Measurements from ENCODE around the gene USP48. TPM values are rescaled to one million over a fixed set of nuclear protein-coding genes. Genes with fewer than 3 reads are reported as not detected.
"Not testable (repeated sequence)": the region's sequence is repeated elsewhere in the genome, so short reads cannot be mapped to it uniquely, and the experiment has no call there.

USP48 gene
- total and polyA plus RNA-seq, 5 donors from 2014 or later: 31.3 to 126 (median 39.2) TPM

DNA sequence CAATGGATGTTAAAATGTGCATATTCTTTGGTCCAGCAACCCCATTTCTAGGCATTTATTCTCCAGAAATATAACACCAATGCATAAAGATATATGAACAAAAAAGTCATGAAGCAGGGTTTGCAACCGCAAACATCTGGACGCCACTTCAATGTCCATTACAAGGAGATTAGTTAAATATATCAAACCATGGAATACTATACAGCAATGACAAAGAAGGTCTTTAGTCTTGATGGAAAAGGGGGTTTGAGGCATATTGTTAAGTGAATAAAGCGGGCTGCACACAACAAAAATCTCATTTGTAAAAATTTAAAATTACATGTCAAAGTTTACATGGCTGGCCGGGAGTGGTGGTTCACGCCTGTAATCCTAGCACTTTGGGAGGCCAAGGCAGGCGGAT is 145.4 kb downstream of the USP48 start:
- no peak overlapping the region for H3K4me3 Mint-ChIP-seq
- H3K4me3 ChIP-seq (ENCODE audit: low read depth, low read length): no peak overlapping the region
- H3K27ac ChIP-seq (ENCODE audit: insufficient read depth, low read length, poor library complexity, severe bottlenecking): no peak overlapping the region
- DNase-seq (no peak), ATAC-seq (ENCODE audit: low read depth in 2 of 2) (no peak)
- no peak overlapping the region for H3K27ac Mint-ChIP-seq
- no peaks in the 10 kb centered on the region for H3K4me1 Mint-ChIP-seq
- H3K27me3 Mint-ChIP-seq: peaks cover 14% of the 10 kb centered on the region
- H3K4me1 ChIP-seq (ENCODE audit: control insufficient read depth, insufficient read depth, low read length, poor library complexity, severe bottlenecking): no peaks in the 10 kb centered on the region
- H3K9me3 Mint-ChIP-seq: no peaks in the 10 kb centered on the region
- H3K9me3 ChIP-seq (ENCODE audit: control insufficient read depth in 2 of 2, low read length in 2 of 2): no peaks in the 10 kb centered on the region
- no peaks in the 10 kb centered on the region for H3K36me3 ChIP-seq (ENCODE audit: control insufficient read depth, insufficient read depth, low read length)
- no peaks in the 10 kb centered on the region for H3K36me3 Mint-ChIP-seq
- H3K27me3 ChIP-seq (ENCODE audit: control insufficient read depth, insufficient read depth, low read length): no peaks in the 10 kb centered on the region

DNA sequence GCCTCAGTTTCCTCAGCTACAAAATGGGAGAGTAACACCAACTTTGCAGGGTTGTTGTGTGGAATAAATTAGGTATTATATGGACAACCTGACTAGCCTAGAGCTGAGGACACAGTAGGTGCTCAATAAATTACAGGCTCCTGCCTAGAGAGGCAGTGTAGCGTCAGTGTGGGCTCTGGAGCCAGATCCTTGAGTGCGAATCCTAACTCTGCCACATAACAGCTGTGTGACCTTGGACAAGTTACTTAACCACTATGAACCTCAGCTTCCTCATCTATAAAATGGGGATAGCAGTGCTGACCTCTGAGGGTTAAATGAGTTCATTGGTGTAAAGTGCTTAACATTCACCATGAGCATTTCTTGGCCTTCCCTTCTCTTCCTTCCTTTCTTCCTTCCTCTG is 146.9 kb downstream of the USP48 start:
- ATAC-seq (ENCODE audit: low read depth in 2 of 2) (no peak), DNase-seq (no peak)
- H3K4me3 ChIP-seq (ENCODE audit: low read depth, low read length): no peak overlapping the region
- no peaks in the 10 kb centered on the region for H3K4me1 ChIP-seq (ENCODE audit: control insufficient read depth, insufficient read depth, low read length, poor library complexity, severe bottlenecking)
- H3K27me3 ChIP-seq (ENCODE audit: control insufficient read depth, insufficient read depth, low read length): no peaks in the 10 kb centered on the region
- H3K36me3 Mint-ChIP-seq: no peaks in the 10 kb centered on the region
- H3K27me3 Mint-ChIP-seq: peaks cover 16% of the 10 kb centered on the region
- no peaks in the 10 kb centered on the region for H3K9me3 ChIP-seq (ENCODE audit: control insufficient read depth in 2 of 2, low read length in 2 of 2)
- no peak overlapping the region for H3K27ac ChIP-seq (ENCODE audit: insufficient read depth, low read length, poor library complexity, severe bottlenecking)
- H3K27ac Mint-ChIP-seq: no peak overlapping the region
- no peaks in the 10 kb centered on the region for H3K4me1 Mint-ChIP-seq
- H3K36me3 ChIP-seq (ENCODE audit: control insufficient read depth, insufficient read depth, low read length): no peaks in the 10 kb centered on the region
- H3K9me3 Mint-ChIP-seq: no peaks in the 10 kb centered on the region
- H3K4me3 Mint-ChIP-seq: no peak overlapping the region

DNA sequence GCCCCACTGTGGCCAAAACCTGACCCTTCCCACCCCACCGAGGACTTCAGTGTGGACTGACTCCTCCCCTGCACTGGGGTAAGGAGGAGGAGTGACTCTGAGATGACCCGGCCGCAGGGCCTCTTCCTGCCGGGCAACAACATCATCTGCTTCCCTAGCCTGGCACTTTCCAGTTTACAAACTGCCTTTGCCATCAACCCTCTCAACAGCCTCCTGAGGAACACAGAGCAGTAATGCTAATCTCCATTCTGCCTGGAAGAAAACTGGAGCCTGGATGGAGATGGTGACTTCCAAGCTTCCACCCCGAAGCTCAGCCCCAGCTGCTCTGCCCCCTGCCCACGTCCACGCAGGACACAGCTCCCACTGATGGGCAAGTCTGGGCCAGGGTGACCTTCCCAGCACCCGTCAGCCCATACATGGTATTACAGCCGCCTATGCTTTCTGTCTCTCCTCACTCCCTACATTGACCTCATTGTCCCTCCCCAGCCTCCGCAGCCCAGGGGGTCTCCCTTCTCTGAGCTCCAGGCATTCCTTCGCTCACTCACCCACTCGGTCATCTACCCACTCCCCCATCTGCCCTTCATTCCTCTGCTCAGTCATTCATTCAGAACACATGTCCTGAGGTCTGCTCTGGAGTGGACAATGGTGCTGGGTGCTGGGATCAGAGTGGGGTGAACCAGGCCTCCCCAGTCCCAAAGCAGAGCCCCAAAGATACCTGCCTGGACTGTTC is 148.0 kb downstream of the USP48 start:
- H3K27ac ChIP-seq (ENCODE audit: insufficient read depth, low read length, poor library complexity, severe bottlenecking): no peak overlapping the region
- H3K9me3 ChIP-seq (ENCODE audit: control insufficient read depth in 2 of 2, low read length in 2 of 2): no peaks in the 10 kb centered on the region
- H3K27me3 ChIP-seq (ENCODE audit: control insufficient read depth, insufficient read depth, low read length): no peaks in the 10 kb centered on the region
- no peaks in the 10 kb centered on the region for H3K4me1 ChIP-seq (ENCODE audit: control insufficient read depth, insufficient read depth, low read length, poor library complexity, severe bottlenecking)
- Mint-ChIP-seq H3K4me1 (no peaks in the 10 kb centered on the region), H3K36me3 (no peaks in the 10 kb centered on the region), H3K27me3 (peaks cover 21% of the 10 kb centered on the region), H3K27ac (no peak overlapping the region), H3K9me3 (no peaks in the 10 kb centered on the region), H3K4me3 (no peak overlapping the region)
- no peak overlapping the region for H3K4me3 ChIP-seq (ENCODE audit: low read depth, low read length)
- ATAC-seq (ENCODE audit: low read depth in 2 of 2): no peak
- no peak for DNase-seq
- H3K36me3 ChIP-seq (ENCODE audit: control insufficient read depth, insufficient read depth, low read length): no peaks in the 10 kb centered on the region

- no peaks in the 10 kb centered on the region for H3K4me1 ChIP-seq (ENCODE audit: control insufficient read depth, insufficient read depth, low read length, poor library complexity, severe bottlenecking)
- no peak overlapping the region for H3K27ac ChIP-seq (ENCODE audit: insufficient read depth, low read length, poor library complexity, severe bottlenecking)
- no peaks in the 10 kb centered on the region for H3K4me1 Mint-ChIP-seq
- peaks cover 21% of the 10 kb centered on the region for H3K27me3 Mint-ChIP-seq
- H3K27ac Mint-ChIP-seq: no peak overlapping the region
- no peaks in the 10 kb centered on the region for H3K36me3 Mint-ChIP-seq
- no peaks in the 10 kb centered on the region for H3K9me3 Mint-ChIP-seq
- H3K27me3 ChIP-seq (ENCODE audit: control insufficient read depth, insufficient read depth, low read length): no peaks in the 10 kb centered on the region
- ATAC-seq (ENCODE audit: low read depth in 2 of 2): no peak
- no peak for DNase-seq
- no peak overlapping the region for H3K4me3 Mint-ChIP-seq
- no peaks in the 10 kb centered on the region for H3K36me3 ChIP-seq (ENCODE audit: control insufficient read depth, insufficient read depth, low read length)
- H3K9me3 ChIP-seq (ENCODE audit: control insufficient read depth in 2 of 2, low read length in 2 of 2): no peaks in the 10 kb centered on the region
- H3K4me3 ChIP-seq (ENCODE audit: low read depth, low read length): no peak overlapping the region
These were observed 148.8 kb downstream of the USP48 start for GRCh38 chr1:21633992-21634805.

DNA sequence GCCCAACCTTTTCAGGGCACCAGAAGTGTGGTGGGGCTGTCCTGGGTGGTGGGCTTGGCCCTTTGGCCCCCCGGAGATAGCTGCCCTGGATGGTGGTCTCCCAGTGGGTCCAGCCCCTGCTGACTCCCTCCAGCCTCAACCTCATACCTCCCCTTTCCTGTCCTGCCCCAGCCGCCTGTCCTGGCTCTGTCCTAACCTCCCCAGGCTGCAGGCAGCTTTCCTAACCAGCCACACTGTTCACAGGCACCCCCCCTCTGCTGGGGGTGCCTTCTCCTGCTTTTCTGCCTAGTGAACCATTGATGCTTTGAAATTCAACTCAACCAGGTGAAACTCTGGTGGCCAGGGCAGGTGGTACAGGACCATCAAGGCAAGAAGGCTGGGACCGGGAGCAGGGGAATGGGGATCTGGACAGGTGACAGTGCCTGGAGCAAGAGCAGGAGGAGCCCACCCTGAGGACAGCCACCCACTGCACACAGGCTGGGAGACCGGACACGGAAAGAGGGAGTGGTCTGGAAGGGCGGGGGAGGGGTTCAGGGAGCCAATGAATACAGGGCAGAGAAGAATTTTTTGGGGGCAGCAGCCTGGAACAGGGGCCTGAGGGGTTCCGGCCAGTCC is 149.7 kb downstream of the USP48 start:
- no peaks in the 10 kb centered on the region for H3K9me3 ChIP-seq (ENCODE audit: control insufficient read depth in 2 of 2, low read length in 2 of 2)
- Mint-ChIP-seq H3K4me1 (no peaks in the 10 kb centered on the region), H3K27ac (no peak overlapping the region), H3K36me3 (no peaks in the 10 kb centered on the region), H3K9me3 (no peaks in the 10 kb centered on the region), H3K27me3 (peaks cover 21% of the 10 kb centered on the region), H3K4me3 (no peak overlapping the region)
- H3K4me1 ChIP-seq (ENCODE audit: control insufficient read depth, insufficient read depth, low read length, poor library complexity, severe bottlenecking): no peaks in the 10 kb centered on the region
- DNase-seq: no peak
- no peaks in the 10 kb centered on the region for H3K36me3 ChIP-seq (ENCODE audit: control insufficient read depth, insufficient read depth, low read length)
- H3K4me3 ChIP-seq (ENCODE audit: low read depth, low read length): no peak overlapping the region
- no peaks in the 10 kb centered on the region for H3K27me3 ChIP-seq (ENCODE audit: control insufficient read depth, insufficient read depth, low read length)
- H3K27ac ChIP-seq (ENCODE audit: insufficient read depth, low read length, poor library complexity, severe bottlenecking): no peak overlapping the region
- no peak for ATAC-seq (ENCODE audit: low read depth in 2 of 2)

DNA sequence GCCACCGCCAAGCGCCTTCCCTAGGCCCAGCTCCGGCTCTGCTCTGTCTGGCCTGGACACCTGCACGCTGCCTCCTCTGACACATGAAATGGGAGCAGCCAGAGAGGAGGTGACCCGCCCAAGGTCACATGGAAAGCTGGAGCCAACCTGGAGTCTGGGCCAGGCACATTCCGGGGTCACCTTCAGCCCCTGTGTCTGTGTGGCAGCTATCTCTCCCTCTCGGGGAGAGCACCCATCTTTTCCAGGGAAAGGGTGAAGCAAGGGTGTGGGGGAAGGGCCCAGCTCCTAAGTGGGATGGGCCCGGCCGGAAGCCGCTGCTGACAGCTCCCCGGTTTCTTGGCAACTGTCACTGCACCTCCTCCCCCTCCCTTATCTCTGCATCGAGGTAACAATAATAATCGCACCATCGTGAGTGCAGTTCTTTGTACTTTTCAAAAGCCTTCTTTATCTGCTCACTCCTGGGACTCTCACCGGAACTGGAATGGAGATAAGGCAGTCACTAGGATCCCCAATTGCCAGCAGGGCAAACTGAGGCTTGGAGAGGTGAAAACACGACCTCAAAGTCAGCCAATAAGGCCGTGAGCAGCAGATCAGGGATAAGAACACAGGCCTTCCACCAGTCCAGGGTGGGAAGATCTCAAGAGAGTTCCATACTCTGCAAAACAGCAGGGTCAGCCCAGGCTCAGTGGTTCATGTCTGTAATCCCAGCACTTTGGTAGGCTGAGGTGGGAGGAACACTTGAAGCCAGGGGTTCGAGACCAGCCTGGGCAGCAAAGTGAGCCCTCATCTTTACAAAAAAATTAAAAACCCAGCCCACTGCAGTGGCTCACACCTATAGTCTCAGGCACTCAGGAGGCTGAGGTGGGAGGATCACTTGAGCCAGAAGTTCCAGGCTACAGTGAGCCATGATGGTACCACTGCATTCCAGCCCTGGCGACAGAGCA is 150.7 kb downstream of the USP48 start:
- no peaks in the 10 kb centered on the region for H3K9me3 ChIP-seq (ENCODE audit: control insufficient read depth in 2 of 2, low read length in 2 of 2)
- no peaks in the 10 kb centered on the region for H3K4me1 ChIP-seq (ENCODE audit: control insufficient read depth, insufficient read depth, low read length, poor library complexity, severe bottlenecking)
- H3K36me3 ChIP-seq (ENCODE audit: control insufficient read depth, insufficient read depth, low read length): no peaks in the 10 kb centered on the region
- DNase-seq (no peak), ATAC-seq (ENCODE audit: low read depth in 2 of 2) (no peak)
- H3K4me1 Mint-ChIP-seq: no peaks in the 10 kb centered on the region
- H3K9me3 Mint-ChIP-seq: no peaks in the 10 kb centered on the region
- H3K4me3 ChIP-seq (ENCODE audit: low read depth, low read length): no peak overlapping the region
- no peak overlapping the region for H3K4me3 Mint-ChIP-seq
- peaks cover 21% of the 10 kb centered on the region for H3K27me3 Mint-ChIP-seq
- H3K27ac ChIP-seq (ENCODE audit: insufficient read depth, low read length, poor library complexity, severe bottlenecking): no peak overlapping the region
- no peaks in the 10 kb centered on the region for H3K36me3 Mint-ChIP-seq
- H3K27ac Mint-ChIP-seq: no peak overlapping the region
- no peaks in the 10 kb centered on the region for H3K27me3 ChIP-seq (ENCODE audit: control insufficient read depth, insufficient read depth, low read length)

- DNase-seq; H3K4me3 ChIP-seq (ENCODE audit: low read depth, low read length); H3K36me3 ChIP-seq (ENCODE audit: control insufficient read depth, insufficient read depth, low read length); H3K27ac ChIP-seq (ENCODE audit: insufficient read depth, low read length, poor library complexity, severe bottlenecking); H3K4me3 Mint-ChIP-seq; H3K4me1 ChIP-seq (ENCODE audit: control insufficient read depth, insufficient read depth, low read length, poor library complexity, severe bottlenecking); ATAC-seq (ENCODE audit: low read depth in 2 of 2); H3K4me1 Mint-ChIP-seq; H3K27ac Mint-ChIP-seq; H3K9me3 Mint-ChIP-seq; H3K9me3 ChIP-seq (ENCODE audit: control insufficient read depth in 2 of 2, low read length in 2 of 2); H3K36me3 Mint-ChIP-seq; H3K27me3 ChIP-seq (ENCODE audit: control insufficient read depth, insufficient read depth, low read length): not testable (repeated sequence)
- peaks cover 21% of the 10 kb centered on the region for H3K27me3 Mint-ChIP-seq
These were observed 151.4 kb downstream of the USP48 start for GRCh38 chr1:21631590-21631943.
